Stimulated activated CD4-positive, alpha-beta T cell treated with anti-CD3 and anti-CD28 coated beads, Interleukin-2, amount 100 ng/mL, for 24 hours (primary cell): Measurements from ENCODE around the gene LRP1B.

Source experiments
- DNase-seq, 2 donors: peaks; one replicate each; pipeline ENCODE4 v3.0.0-alpha.2; 2020

Gene LRP1B

DNA sequence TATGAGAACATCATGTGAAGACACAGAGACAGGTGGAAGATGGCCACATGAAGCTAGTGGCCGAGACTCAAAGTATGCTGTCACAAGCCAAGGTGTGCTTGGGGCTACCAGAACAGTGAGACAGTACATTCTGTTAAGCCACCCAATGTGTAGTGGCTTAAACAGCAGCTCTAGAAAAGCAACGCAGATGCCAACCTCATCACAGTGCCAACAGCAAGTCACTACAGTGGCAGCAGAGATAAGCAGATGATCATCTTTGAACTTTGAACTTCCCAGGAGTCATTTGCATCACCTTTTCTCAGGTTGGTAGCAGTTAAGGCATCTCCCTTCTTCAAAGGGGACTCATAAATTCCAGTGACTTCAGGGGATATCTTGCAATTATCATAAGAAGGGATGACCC lies 394.4 kb downstream of the LRP1B start:
- DNase-seq, result no peak

DNA sequence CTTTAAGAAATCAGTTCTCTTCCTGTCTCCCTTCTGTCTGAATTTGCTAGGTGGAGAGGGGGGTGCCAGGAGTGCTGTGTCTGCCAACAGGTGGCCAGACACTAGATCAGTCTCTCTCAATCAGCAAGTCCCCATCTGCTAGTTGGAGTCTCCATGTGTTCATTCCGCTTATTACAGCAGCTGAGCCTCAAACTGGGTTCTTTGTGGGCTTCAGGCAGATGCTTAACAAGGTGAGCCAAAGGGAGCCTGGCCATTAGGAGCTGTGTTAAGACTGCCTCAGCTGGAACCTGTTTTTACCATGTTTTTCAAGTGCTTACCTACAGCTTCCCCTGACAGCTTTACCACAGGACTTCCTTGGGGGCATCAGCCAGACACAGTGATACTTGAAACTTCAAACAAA lies 401.9 kb downstream of the LRP1B start:
- DNase-seq, result no peak

- DNase-seq, result no peak
Observed at GRCh38 chr2:141728142-141728541, 402.7 kb downstream of the LRP1B start.

DNA sequence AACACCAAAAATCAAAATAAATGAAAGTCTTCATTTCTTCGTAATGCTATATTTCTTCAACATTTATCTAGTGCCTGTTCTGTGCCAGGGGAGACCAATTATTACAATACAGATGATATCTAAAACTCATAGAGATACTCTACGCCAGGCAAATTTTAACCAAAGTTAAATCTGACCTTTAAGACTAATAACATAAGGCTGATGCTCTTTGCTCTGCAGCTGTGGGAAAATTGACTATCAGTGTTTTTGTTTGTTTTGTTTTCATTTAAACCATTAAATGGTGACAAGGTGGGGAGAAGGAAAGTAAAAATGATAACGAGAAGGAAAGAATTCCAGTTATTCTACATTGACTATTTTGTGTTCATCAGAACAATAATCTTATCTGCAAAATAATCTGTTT lies 406.4 kb downstream of the LRP1B start:
- no peak for DNase-seq

- no peak for DNase-seq
Observed at GRCh38 chr2:141723814-141724213, 407.0 kb downstream of the LRP1B start.

GRCh38 chr2:141720476-141720875 lies 410.3 kb downstream of the LRP1B start:
- DNase-seq, result no peak

GRCh38 chr2:141714496-141714895 lies 416.3 kb downstream of the LRP1B start:
- no peak for DNase-seq

GRCh38 chr2:141711627-141712026 lies 419.2 kb downstream of the LRP1B start:
- DNase-seq, result no peak

- DNase-seq, result no peak
Observed at GRCh38 chr2:141710589-141711239, 420.1 kb downstream of the LRP1B start.

DNA sequence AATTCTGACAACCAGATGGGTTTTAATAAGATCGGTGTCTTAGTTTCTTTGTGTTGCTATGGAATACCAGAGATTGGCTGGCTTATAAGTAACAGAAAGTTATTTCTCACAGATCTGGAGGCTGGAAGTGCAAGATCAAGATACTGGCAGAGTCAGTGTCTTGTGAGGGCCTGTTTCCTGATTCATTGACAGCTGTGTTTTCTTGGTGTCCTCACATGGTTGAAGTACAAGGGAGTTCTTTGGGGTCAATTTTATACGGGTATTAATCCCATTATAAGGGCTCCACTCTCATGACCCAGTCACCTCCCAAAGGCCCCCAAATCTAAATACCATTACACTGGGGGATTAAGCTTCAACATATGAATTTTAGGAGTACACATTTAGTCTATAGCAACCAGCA lies 421.1 kb downstream of the LRP1B start:
- DNase-seq, result no peak

GRCh38 chr2:141707486-141707885 lies 423.3 kb downstream of the LRP1B start:
- DNase-seq, result no peak

GRCh38 chr2:141704541-141704940 lies 426.3 kb downstream of the LRP1B start:
- DNase-seq, result no peak

DNA sequence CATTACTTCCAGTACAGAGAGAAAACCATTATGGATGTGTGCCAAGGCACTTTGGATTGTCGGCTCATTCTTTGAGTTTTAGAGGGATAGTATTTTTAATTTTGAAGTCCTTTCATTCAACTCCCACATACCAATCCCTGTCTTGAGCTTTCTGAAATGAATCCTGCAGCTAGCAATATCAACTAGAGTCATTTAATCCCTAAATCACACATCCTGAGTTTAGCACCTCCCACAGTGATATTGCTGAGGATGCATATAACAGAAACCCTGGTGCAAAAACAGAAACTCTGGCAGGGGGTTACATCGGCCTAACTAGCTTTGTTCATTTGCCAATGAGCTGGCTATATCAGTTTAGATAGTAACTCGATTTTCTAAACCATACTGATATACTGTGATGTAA lies 427.3 kb downstream of the LRP1B start:
- no peak for DNase-seq

- DNase-seq, result no peak
Observed at GRCh38 chr2:141701618-141702017, 429.2 kb downstream of the LRP1B start.

DNA sequence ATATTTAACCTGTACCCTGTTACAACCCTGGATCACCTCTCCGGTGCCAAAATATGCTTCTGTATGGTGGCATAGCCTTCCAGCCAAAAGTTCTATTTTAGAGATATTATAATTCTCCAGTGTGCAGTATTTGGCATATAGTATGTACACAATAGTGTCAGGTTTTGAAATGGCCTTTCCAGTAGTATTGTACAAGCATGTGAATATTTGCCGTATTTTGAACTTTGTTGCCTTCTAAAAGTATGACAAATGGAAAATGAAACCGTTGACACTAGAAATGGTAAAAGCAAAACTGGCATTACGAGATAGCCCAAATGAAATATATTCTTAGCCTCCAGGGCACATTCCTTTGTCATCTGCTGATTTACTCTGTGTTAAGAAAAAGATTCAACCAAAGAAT lies 431.2 kb downstream of the LRP1B start:
- DNase-seq, result no peak

DNA sequence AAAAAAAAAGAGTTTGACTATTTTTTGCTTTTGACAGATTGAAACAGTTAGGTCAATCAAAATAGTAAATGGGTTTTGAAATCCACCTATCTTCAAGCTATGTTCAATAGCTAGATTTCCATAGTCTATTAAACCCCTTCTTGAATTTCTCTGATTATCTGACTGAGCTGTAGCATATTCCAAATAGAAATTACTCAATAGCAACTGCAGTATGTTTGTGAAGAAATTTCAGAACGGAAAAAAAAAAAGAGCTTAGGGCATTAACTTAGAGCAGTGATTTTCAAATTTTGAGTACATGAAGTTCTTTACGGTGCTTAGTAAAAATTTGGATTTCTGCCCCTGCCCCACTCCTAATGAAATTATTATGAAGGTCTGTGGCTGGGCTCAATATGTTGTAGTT lies 432.3 kb downstream of the LRP1B start:
- DNase-seq, result no peak

DNA sequence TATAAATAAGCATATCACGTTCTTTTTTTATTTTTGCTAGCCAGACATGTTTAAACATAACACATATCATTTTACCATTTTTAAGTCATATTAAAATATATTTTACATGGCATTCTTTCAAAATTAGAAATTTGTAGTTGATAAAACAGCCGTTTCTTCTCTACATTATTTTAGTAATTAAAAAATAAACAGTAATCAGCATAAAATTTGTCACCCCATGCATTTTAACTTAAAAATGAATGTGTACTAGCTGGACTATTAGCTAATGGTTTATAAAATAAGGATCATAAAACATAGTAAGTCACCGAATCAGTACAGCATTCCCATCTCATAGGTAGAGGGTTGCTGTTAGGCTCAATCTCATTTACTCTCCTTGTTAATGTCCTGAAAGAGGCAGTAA lies 433.8 kb downstream of the LRP1B start:
- DNase-seq, result no peak

DNA sequence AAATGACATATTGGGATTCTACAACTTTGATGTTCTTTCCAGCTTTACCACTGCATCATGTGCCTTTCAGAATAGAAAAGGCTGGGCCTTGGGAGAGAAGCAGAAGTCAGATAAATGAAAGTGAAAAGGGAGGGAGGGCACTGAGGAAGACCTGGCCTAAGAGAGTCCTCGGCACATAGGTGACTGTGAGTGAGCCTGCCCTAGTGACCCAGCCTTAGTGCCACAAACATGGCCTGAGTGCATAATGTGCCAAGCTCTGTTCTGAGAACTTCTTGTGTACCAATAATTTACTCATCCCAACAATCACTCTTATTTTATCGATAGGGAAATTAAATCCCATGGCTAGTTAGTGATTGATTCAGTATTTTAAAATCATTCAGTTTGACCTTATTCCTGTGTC lies 436.6 kb downstream of the LRP1B start:
- no peak for DNase-seq

DNA sequence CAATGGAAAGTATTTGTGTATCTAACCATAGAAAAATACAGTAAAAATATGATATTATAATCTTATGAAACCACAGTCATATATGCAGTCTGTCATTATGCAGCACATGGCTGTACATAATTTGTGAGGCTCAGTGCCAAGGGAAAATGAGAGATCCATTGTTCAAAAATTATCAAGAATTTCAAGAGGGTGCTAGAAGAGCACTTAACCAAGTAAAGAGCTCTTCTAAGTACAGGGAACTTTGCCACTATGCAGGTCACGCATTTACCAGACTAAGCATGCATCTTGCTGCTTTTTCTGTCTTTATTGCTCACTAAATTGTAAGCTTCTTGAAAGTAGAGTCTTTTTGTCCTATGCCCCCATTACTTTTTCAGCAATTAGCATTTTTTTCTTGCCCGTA lies 438.0 kb downstream of the LRP1B start:
- DNase-seq, result no peak

DNA sequence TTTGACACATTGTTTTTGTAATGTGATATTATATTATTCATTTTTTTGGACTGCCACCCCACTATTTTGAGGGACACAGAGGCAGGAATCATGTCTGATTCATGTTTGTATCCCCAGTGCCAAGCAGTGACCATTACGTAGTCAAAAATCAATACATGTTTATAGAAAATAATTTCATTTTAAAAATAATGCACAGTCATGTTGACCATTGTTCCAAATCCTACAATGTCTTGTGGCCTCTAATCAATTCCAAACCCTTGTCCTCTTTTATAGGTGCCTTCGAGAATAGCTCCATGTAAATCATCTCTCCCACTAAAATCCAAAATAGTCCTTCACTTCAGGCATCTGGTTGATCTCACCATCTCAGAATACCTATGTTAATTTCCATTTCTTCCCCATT lies 454.7 kb downstream of the LRP1B start:
- no peak for DNase-seq

GRCh38 chr2:141666191-141666590 lies 464.6 kb downstream of the LRP1B start:
- DNase-seq, result no peak

DNA sequence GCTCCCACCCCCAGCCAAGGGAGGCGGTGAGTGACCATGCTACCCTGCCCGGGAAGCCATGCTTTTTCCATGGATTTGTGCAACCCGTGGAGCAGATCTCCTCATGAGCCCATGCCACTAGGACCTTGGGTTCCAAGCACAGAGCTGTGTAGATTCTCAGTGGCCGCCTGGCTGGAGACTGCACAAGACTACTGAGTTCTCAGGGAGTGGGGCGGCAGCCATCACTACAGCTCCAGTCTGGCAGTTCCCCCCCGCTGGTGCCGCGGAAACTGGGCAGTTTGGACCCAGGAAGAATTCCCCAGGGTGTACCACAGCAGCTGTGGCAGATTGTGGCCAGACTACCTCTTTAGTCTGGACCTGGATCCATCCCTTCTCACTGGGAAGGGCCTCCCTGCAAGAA lies 470.6 kb downstream of the LRP1B start:
- no peak for DNase-seq

DNA sequence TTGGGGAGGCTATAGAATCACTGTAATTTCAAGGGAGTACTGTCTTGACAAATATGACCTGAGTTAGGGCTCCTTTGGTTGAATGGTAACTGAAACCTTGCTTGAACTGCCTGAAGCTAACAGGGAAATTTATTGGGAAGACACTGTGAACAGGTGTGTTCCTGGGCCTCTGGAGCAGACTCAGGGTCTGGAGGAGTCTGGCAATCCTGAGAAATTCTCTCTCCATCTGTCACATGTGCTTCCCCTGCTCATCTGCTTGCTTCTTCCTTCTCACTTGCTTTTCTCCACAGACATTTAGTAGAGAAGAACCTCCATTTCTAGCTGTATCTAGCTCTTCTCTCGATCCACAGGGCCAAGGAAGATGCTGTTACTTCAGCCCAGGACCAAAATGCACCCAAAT lies 476.5 kb downstream of the LRP1B start:
- DNase-seq, result no peak

DNA sequence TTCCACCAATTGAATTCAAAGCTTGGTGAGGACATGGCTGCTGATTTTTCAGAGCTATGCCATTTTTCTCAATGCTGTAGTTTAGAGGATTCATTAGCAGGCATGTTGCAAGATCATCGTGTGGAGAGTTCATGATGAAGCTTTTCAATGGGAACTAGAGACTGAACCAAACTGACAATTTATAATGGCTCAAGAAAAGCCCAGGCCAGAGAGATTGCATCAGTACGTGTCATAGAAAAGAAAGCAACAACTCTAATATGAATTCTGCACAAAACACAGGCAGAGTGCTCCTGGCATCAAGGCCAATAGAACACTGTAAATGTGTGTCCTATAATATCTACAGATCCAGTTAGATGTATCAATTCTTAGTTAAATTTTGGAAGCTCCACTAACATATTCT lies 477.6 kb downstream of the LRP1B start:
- no peak for DNase-seq

DNA sequence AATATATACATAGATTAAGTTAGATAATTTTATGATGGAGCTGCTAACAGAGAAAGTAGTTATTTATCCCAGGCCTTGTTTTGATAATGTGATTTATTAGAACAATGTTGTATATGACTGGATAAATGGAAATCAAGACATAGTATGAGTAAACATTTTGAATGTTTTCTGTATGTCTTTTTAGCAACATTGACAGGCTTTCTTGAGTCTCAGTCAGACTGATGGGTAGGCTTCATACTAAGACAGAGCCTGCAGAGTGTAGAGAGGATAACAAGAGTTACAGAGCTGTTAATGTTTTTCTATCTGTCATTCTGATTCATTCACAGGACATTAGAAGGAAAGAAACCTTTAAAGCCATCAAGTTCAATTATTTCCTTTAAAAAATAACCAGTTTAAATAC lies 478.5 kb downstream of the LRP1B start:
- no peak for DNase-seq

GRCh38 chr2:141647353-141647752 lies 483.5 kb downstream of the LRP1B start:
- DNase-seq, result no peak
